HepG2 (cell line): ENCODE data around the gene SYNDIG1. TPM values are rescaled to one million over a fixed set of nuclear protein-coding genes. Genes with fewer than 3 reads are reported as not detected.

Source experiments
- ATAC-seq: fragments of 200-7000 bp; cut with Tn5 transposase; 3 replicates; pipeline ENCODE4 v1.9.1; 2020; ENCODE audit warnings: mild to moderate bottlenecking, moderate library complexity
- BruUV-seq: library from RNA; stranded (reverse); fragments of 400-500 nt; replicated peaks from 2 replicates; lab custom pipeline; 2021; lab: Mats Ljungman, UMichigan
- CTCF ChIA-PET: fragments of 300-600 bp; formaldehyde crosslinking; extraction: SDS; loops from one replicate; lab custom pipeline; 2021; ENCODE audit warnings: low total read pairs, inconsistent platforms, low intra/inter-chr PET ratio; lab: Yijun Ruan, JAX
- POLR2A ChIA-PET: fragments of 350-600 bp; sonication (Branson Sonifier 250); formaldehyde crosslinking; loops from one replicate; lab custom pipeline; 2020; ENCODE audit warnings: antibody characterized with exemption, inconsistent platforms; lab: Yijun Ruan, JAX
- DNase-seq: peaks from one replicate; pipeline ENCODE4 v3.0.0-alpha.2; 2015; ENCODE audit warnings: low spot score
- FAIRE-seq: peaks from 3 replicates; lab custom pipeline; 2011; peaks lifted over from hg19 to GRCh38; lab: Jason Lieb, UNC
- H2AFZ ChIP-seq: one replicate; pipeline ENCODE4 v1.6.1; 2011; ENCODE audit warnings: low read length, inconsistent platforms
- H3K27ac ChIP-seq: fragments of 300-600 bp; 3 replicates; pipeline ENCODE4 v1.8.0; 2011; ENCODE audit warnings: mixed run types, mild to moderate bottlenecking, mixed read lengths, low read length, inconsistent platforms; ENCODE audit not compliant: insufficient read depth; ENCODE audit errors: extremely low read length
- H3K27me3 ChIP-seq, 2 experiments: fragments of 200-600 bp in 1 of 2; 2 replicates in 1 of 2; 3 replicates in 1 of 2; pipeline versions ENCODE4 v1.6.0 to v1.8.0; 2011; ENCODE audit warnings: low read length in 2 of 2, mild to moderate bottlenecking in 2 of 2, moderate library complexity in 2 of 2, inconsistent platforms in 1 of 2; ENCODE audit not compliant: insufficient read depth in 2 of 2, control insufficient read depth in 1 of 2
- H3K36me3 ChIP-seq, 2 experiments: fragments of 200-600 bp in 1 of 2; replicated peaks in 1 of 2; 2 replicates in 1 of 2; 3 replicates in 1 of 2; pipeline versions ENCODE4 v1.5.1 to v1.8.0; 2011; ENCODE audit warnings: low read length in 2 of 2, inconsistent platforms in 1 of 2; ENCODE audit not compliant: insufficient read depth in 2 of 2, control insufficient read depth in 1 of 2
- H3K4me1 ChIP-seq: 2 replicates; pipeline ENCODE4 v1.5.1; 2012; ENCODE audit warnings: low read length, inconsistent platforms; ENCODE audit not compliant: insufficient read depth
- H3K4me2 ChIP-seq: 2 replicates; pipeline ENCODE4 v1.6.0; 2011; ENCODE audit warnings: low read depth, low read length, inconsistent platforms
- H3K4me3 ChIP-seq, 3 experiments: fragments of 200-600 bp in 1 of 3; sonication (generic), shearing (Covaris generic) in 1 of 3; replicated peaks in 1 of 3; 2 replicates each; pipeline ENCODE4 v1.5.1; 2011 to 2016; ENCODE audit warnings: low read length in 3 of 3, inconsistent platforms in 2 of 3, low read depth in 2 of 3, mild to moderate bottlenecking in 2 of 3, control low read depth in 1 of 3, mixed read lengths in 1 of 3; ENCODE audit not compliant: insufficient read depth in 1 of 3
- H3K79me2 ChIP-seq: one replicate; pipeline ENCODE4 v1.6.1; 2011; ENCODE audit warnings: low read length, inconsistent platforms; ENCODE audit not compliant: insufficient read depth
- H3K9ac ChIP-seq: 2 replicates; pipeline ENCODE4 v1.6.0; 2011; ENCODE audit warnings: mild to moderate bottlenecking, low read depth, low read length, inconsistent platforms; ENCODE audit not compliant: insufficient read depth
- H3K9me3 ChIP-seq: 2 replicates; pipeline ENCODE4 v1.5.1; 2012; ENCODE audit warnings: mild to moderate bottlenecking, low read length
- H4K20me1 ChIP-seq: 2 replicates; pipeline ENCODE4 v1.6.0; 2011; ENCODE audit warnings: inconsistent platforms, mild to moderate bottlenecking, low read length, moderate library complexity; ENCODE audit not compliant: insufficient read depth
- DZIP1 ChIP-seq: sonication (generic); formaldehyde crosslinking; IDR thresholded peaks from 2 replicates; pipeline ENCODE4 v1.5.0; 2020; ENCODE audit warnings: mild to moderate bottlenecking, missing genetic modification reagents
- FOXJ3 ChIP-seq: sonication (generic); formaldehyde crosslinking; IDR thresholded peaks from 2 replicates; pipeline ENCODE4 v1.4.0; 2020; ENCODE audit warnings: missing genetic modification reagents, mild to moderate bottlenecking, borderline replicate concordance
- HIC2 ChIP-seq: sonication (generic); formaldehyde crosslinking; IDR thresholded peaks from 2 replicates; pipeline ENCODE4 v1.9.0; 2022; ENCODE audit warnings: low read depth, missing genetic modification reagents
- MBNL3 ChIP-seq: fragments of 250-450 bp; sonication (Bioruptor Pico); conservative IDR thresholded peaks from 2 replicates; pipeline ENCODE4 v1.8.0; 2022; ENCODE audit warnings: mild to moderate bottlenecking, inconsistent platforms
- PAWR ChIP-seq: sonication (generic); formaldehyde crosslinking; IDR thresholded peaks from 2 replicates; pipeline ENCODE4 v1.4.0; 2020; ENCODE audit warnings: missing genetic modification reagents, mild to moderate bottlenecking, borderline replicate concordance
- PTBP1 ChIP-seq: fragments of 200-400 bp; formaldehyde crosslinking; IDR thresholded peaks from 2 replicates; pipeline ENCODE4 v1.6.1; 2018; ENCODE audit warnings: low read length, low read depth; ENCODE audit not compliant: poor library complexity, severe bottlenecking
- SKIL ChIP-seq: sonication (generic); formaldehyde crosslinking; IDR thresholded peaks from 2 replicates; pipeline ENCODE4 v1.8.0; 2022; ENCODE audit warnings: missing genetic modification reagents, mild to moderate bottlenecking, moderate library complexity, borderline replicate concordance
- STAG1 ChIP-seq: sonication (generic); formaldehyde crosslinking; IDR thresholded peaks from 2 replicates; pipeline ENCODE4 v1.4.0; 2020; ENCODE audit warnings: missing genetic modification reagents
- ZFP41 ChIP-seq: sonication (generic); formaldehyde crosslinking; IDR thresholded peaks from 2 replicates; pipeline ENCODE4 v1.4.0; 2020; ENCODE audit warnings: mild to moderate bottlenecking, missing genetic modification reagents, borderline replicate concordance
- ZGPAT ChIP-seq: IDR thresholded peaks from 2 replicates; pipeline ENCODE4 v1.6.1; 2016; ENCODE audit warnings: mild to moderate bottlenecking
- ZNF468 ChIP-seq: sonication (generic); formaldehyde crosslinking; IDR thresholded peaks from 2 replicates; pipeline ENCODE4 v1.8.0; 2022; ENCODE audit warnings: mild to moderate bottlenecking, moderate library complexity, missing genetic modification reagents
- WGBS: methylation state at CpG from one replicate; pipeline ENCODE4 v1.1.6; 2017; ENCODE audit warnings: low lambda C conversion rate; 5-methylcytosine and 5-hydroxymethylcytosine counted together
- in situ Hi-C: cut with HindIII; loops from 2 replicates; pipeline ENCODE4 v1.10.0; 2017; ENCODE audit warnings: low pct_unique_long_range_greater_than_20kb; ENCODE audit not compliant: extremely low pct_ligation_motif_present
- intact Hi-C: fragments of 100-400 bp; cut with micrococcal nuclease; formaldehyde crosslinking; loops from one replicate; pipeline ENCODE4 v1.10.0; 2022; ENCODE audit not compliant: unreplicated experiment
- polyA plus RNA-seq, 8 experiments: library from polyadenylated mRNA; depleted of rRNA in 3 of 8; stranded (reverse) in 7 of 8; unstranded in 1 of 8; fragments of >200 nt; fragmentation: Illumina TruSeq in 4 of 8; extraction: Trizol in 4 of 8; gene quantifications; 2 replicates each; pipeline versions ENCODE4 v1.2.1 to v1.2.3, GENCODE V29; 2011 to 2016; ENCODE audit warnings: low read depth in 4 of 8, missing spikeins in 1 of 8, mixed read lengths in 1 of 8; ENCODE audit not compliant: insufficient read depth in 1 of 8
- total RNA-seq, 5 experiments: library from RNA; depleted of rRNA; stranded (reverse); fragments of >200 nt; fragmentation: Illumina TruSeq; extraction: Trizol; gene quantifications; 2 replicates each; pipeline ENCODE4 v1.2.3, GENCODE V29; 2016; ENCODE audit warnings: low read depth in 1 of 5
- TF ChIP-seq, protein P1 (sequence below): sonication (generic); formaldehyde crosslinking; IDR thresholded peaks from 2 replicates; pipeline ENCODE4 v1.5.0; 2020; ENCODE audit warnings: mild to moderate bottlenecking, missing genetic modification reagents, borderline replicate concordance

SYNDIG1 gene
- total and polyA plus RNA-seq, 2 of the 13 experiments (the other 11 are each of a cell fraction or from before 2014, with no cell fraction given) = not detected

DNA sequence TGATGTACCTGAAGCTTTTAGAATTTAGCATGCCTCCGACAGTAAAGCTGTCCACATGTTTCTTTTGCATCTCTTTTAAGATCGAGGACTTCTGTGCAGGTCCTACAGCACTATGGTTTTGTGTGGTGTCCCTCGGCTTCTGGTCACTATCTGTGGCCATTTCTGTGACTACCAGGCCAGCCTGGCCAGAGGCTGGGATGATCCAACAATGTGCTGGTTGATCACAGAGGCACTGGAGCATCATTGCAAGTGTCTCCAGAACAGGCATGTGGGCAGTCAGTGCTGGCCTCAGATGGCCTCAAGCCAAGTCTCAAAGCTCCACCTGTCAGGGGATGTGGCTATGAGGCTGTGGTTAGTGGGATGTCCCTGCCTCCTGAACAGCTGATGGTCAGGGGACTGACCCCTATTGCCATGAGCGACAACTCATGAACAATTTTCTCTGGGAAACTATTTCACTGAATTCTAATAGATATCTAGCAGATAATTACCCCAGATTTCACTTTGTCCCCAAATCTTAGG, 136.6 kb downstream of the SYNDIG1 start:
- intact Hi-C loops (no loop called here), in situ Hi-C loops (no loop called here)
- Histone ChIP-seq H3K4me2 (no peak overlapping the region), H3K36me3 (no peaks in the 10 kb centered on the region), H3K27ac (no peak overlapping the region), H3K27me3 (peaks cover 0 to 3% of the 10 kb centered on the region in 2 experiments; a peak in 1 of 5 replicates), H4K20me1 (no peaks in the 10 kb centered on the region), H3K4me3 (no peak overlapping the region), H3K79me2 (no peaks in the 10 kb centered on the region), H3K9ac (no peak overlapping the region), H3K9me3 (no peaks in the 10 kb centered on the region), H2AFZ (no peak overlapping the region), H3K4me1 (no peaks in the 10 kb centered on the region)
- FAIRE-seq = no peak
- CTCF ChIA-PET = no interaction called here
- no peak for ATAC-seq
- no TSS peak for BruUV-seq
- DNase-seq = no peak
- WGBS = 0% methylated on average over 4 of the region's 4 CpGs
- POLR2A ChIA-PET = no interaction called here
- TF ChIP-seq PTBP1 (no peak), ZNF468 (no peak), MBNL3 (CRISPR knock-in tag) (no peak), HIC2 (CRISPR knock-in tag) (no peak), ZFP41 (CRISPR knock-in tag) (no peak), FOXJ3 (CRISPR knock-in tag) (no peak), DZIP1 (no peak), SKIL (CRISPR knock-in tag) (no peak), STAG1 (CRISPR knock-in tag) (no peak), ZGPAT (CRISPR knock-in tag) (no peak), PAWR (CRISPR knock-in tag) (no peak)
- TF ChIP-seq, protein P1, sequence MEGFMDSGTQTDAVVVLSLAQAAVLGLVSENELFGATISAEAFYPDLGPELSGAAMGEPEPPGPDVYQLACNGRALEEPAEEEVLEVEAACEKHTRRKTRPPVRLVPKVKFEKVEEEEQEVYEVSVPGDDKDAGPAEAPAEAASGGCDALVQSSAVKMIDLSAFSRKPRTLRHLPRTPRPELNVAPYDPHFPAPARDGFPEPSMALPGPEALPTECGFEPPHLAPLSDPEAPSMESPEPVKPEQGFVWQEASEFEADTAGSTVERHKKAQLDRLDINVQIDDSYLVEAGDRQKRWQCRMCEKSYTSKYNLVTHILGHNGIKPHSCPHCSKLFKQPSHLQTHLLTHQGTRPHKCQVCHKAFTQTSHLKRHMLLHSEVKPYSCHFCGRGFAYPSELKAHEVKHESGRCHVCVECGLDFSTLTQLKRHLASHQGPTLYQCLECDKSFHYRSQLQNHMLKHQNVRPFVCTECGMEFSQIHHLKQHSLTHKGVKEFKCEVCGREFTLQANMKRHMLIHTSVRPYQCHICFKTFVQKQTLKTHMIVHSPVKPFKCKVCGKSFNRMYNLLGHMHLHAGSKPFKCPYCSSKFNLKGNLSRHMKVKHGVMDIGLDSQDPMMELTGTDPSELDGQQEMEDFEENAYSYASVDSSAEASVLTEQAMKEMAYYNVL (CRISPR knock-in tag) = no peak
